SK-N-SH (cell line): ENCODE measurements around the gene MINK1. TPM values are rescaled to one million over a fixed set of nuclear protein-coding genes. Genes with fewer than 3 reads are reported as not detected.

Source experiments
- CTCF ChIA-PET: fragments of 300-600, 350-600 bp; formaldehyde crosslinking; extraction: SDS; loops from one replicate; lab custom pipeline; 2021; lab: Yijun Ruan, JAX
- POLR2A ChIA-PET: fragments of 350-600 bp; sonication (Branson Sonifier 250); formaldehyde crosslinking; extraction: SDS; loops from one replicate; lab custom pipeline; 2020; ENCODE audit warnings: antibody characterized with exemption, inconsistent platforms; lab: Yijun Ruan, JAX
- DNase-seq: peaks from one replicate; pipeline ENCODE4 v3.0.0; 2012
- H2AFZ ChIP-seq: fragments of 200-600 bp; sonication (generic); 2 replicates; pipeline ENCODE4 v1.8.1; 2016; ENCODE audit warnings: antibody characterized with exemption, mild to moderate bottlenecking, low read depth
- H3F3A ChIP-seq: fragments of 200-600 bp; sonication (generic); replicated peaks from 2 replicates; pipeline ENCODE3; 2016; ENCODE audit warnings: antibody characterized with exemption, mild to moderate bottlenecking; ENCODE audit not compliant: insufficient read depth
- H3K27ac ChIP-seq, 2 experiments: fragments of 200-500 bp in 1 of 2; fragments of 200-600 bp in 1 of 2; sonication (Bioruptor generic) in 1 of 2; sonication (generic), shearing (Covaris generic) in 1 of 2; 2 replicates each; pipeline versions ENCODE4 v1.5.1 to v1.6.1; 2014 to 2016; ENCODE audit warnings: low read depth in 2 of 2, inconsistent platforms in 1 of 2, low read length in 1 of 2, mild to moderate bottlenecking in 1 of 2, mixed read lengths in 1 of 2
- H3K27me3 ChIP-seq: fragments of 200-600 bp; sonication (generic), shearing (Covaris generic); 2 replicates; pipeline ENCODE4 v1.6.1; 2016; ENCODE audit warnings: mixed run types; ENCODE audit not compliant: insufficient read depth
- H3K36me3 ChIP-seq, 2 experiments: fragments of 200-500 bp in 1 of 2; fragments of 200-600 bp in 1 of 2; sonication (Bioruptor generic) in 1 of 2; sonication (generic) in 1 of 2; replicated peaks in 1 of 2; 2 replicates each; pipeline versions ENCODE3 to v1.5.1; 2014 to 2016; ENCODE audit warnings: low read length in 1 of 2, mild to moderate bottlenecking in 1 of 2; ENCODE audit not compliant: insufficient read depth in 2 of 2, control insufficient read depth in 1 of 2
- H3K4me1 ChIP-seq, 2 experiments: fragments of 200-500 bp in 1 of 2; fragments of 200-600 bp in 1 of 2; sonication (Bioruptor generic) in 1 of 2; sonication (generic), shearing (Covaris generic) in 1 of 2; 2 replicates each; pipeline versions ENCODE4 v1.5.1 to v1.6.1; 2014 to 2016; ENCODE audit warnings: low read depth in 1 of 2, low read length in 1 of 2, mixed run types in 1 of 2; ENCODE audit not compliant: insufficient read depth in 2 of 2, control insufficient read depth in 1 of 2
- H3K4me2 ChIP-seq: fragments of 200-600 bp; sonication (generic), shearing (Covaris generic); 2 replicates; pipeline ENCODE4 v1.6.1; 2017; ENCODE audit warnings: mixed run types
- H3K4me3 ChIP-seq, 2 experiments: fragments of 200-500 bp in 1 of 2; fragments of 200-600 bp in 1 of 2; sonication (Bioruptor generic) in 1 of 2; sonication (generic), shearing (Covaris generic) in 1 of 2; 2 replicates each; pipeline versions ENCODE4 v1.5.1 to v1.8.1; 2014 to 2016; ENCODE audit warnings: low read depth in 2 of 2, inconsistent platforms in 1 of 2, low read length in 1 of 2, mild to moderate bottlenecking in 1 of 2, mixed read lengths in 1 of 2, moderate library complexity in 1 of 2
- H3K79me2 ChIP-seq: fragments of 200-600 bp; sonication (generic); 2 replicates; pipeline ENCODE4 v1.8.1; 2017; ENCODE audit warnings: mild to moderate bottlenecking; ENCODE audit not compliant: insufficient read depth
- H3K9ac ChIP-seq: fragments of 200-600 bp; sonication (generic); 2 replicates; pipeline ENCODE4 v1.6.1; 2017; ENCODE audit warnings: mixed run types
- H3K9me2 ChIP-seq: fragments of 200-600 bp; sonication (generic); 2 replicates; pipeline ENCODE4 v1.6.1; 2017; ENCODE audit warnings: mixed run types
- H3K9me3 ChIP-seq: fragments of 200-600 bp; sonication (generic); 2 replicates; pipeline ENCODE4 v1.6.1; 2017; ENCODE audit warnings: mixed run types, mild to moderate bottlenecking, moderate library complexity
- H4K20me1 ChIP-seq: fragments of 200-600 bp; sonication (generic); 2 replicates; pipeline ENCODE4 v1.6.1; 2017; ENCODE audit warnings: mild to moderate bottlenecking, mixed run types; ENCODE audit not compliant: insufficient read depth
- EZH2phosphoT487 ChIP-seq: fragments of 200-600 bp; sonication (generic); IDR thresholded peaks from 2 replicates; pipeline ENCODE4 v1.6.1; 2017; ENCODE audit warnings: low read depth, mixed run types, mild to moderate bottlenecking, antibody characterized with exemption, moderate library complexity, borderline replicate concordance
- FOSL2 ChIP-seq: IDR thresholded peaks from 2 replicates; pipeline ENCODE4 v1.4.0; 2012; ENCODE audit warnings: low read depth, mild to moderate bottlenecking, moderate library complexity, borderline replicate concordance
- FOXJ3 ChIP-seq: sonication (generic); formaldehyde crosslinking; IDR thresholded peaks from 2 replicates; pipeline ENCODE4 v1.5.1; 2020; ENCODE audit warnings: mild to moderate bottlenecking, missing genetic modification reagents
- GABPA ChIP-seq: IDR thresholded peaks from 2 replicates; pipeline ENCODE4 v1.4.0; 2012; ENCODE audit warnings: low read depth, mild to moderate bottlenecking
- GATA2 ChIP-seq: sonication (generic); formaldehyde crosslinking; IDR thresholded peaks from 2 replicates; pipeline ENCODE4 v1.5.0; 2020; ENCODE audit warnings: mild to moderate bottlenecking, missing genetic modification reagents
- JUND ChIP-seq: IDR thresholded peaks from 2 replicates; pipeline ENCODE4 v1.4.0; 2012
- MEF2A ChIP-seq: IDR thresholded peaks from 2 replicates; pipeline ENCODE4 v1.4.0; 2012; ENCODE audit warnings: low read depth, borderline replicate concordance
- MXI1 ChIP-seq: IDR thresholded peaks from 2 replicates; pipeline ENCODE4 v1.6.1; 2012; ENCODE audit warnings: mild to moderate bottlenecking, low read depth, low read length, improper control_type of control experiment
- POLR2AphosphoS5 ChIP-seq: IDR thresholded peaks from 2 replicates; pipeline ENCODE4 v1.6.1; 2012; ENCODE audit warnings: low read depth, low read length
- RCOR1 ChIP-seq: fragments of 150-350 bp; IDR thresholded peaks from 2 replicates; pipeline ENCODE4 v1.6.1; 2017; ENCODE audit warnings: antibody characterized with exemption, low read length
- SIN3A ChIP-seq: IDR thresholded peaks from 2 replicates; pipeline ENCODE4 v1.6.1; 2012; ENCODE audit warnings: low read depth, mild to moderate bottlenecking, low read length, moderate library complexity, borderline replicate concordance
- SMC3 ChIP-seq: IDR thresholded peaks from 2 replicates; pipeline ENCODE4 v1.6.1; 2012; ENCODE audit warnings: low read depth, low read length, improper control_type of control experiment
- TAF1 ChIP-seq: IDR thresholded peaks from 2 replicates; pipeline ENCODE4 v1.6.1; 2012; ENCODE audit warnings: low read depth, mild to moderate bottlenecking, low read length, moderate library complexity, borderline replicate concordance
- TCF12 ChIP-seq: IDR thresholded peaks from 2 replicates; pipeline ENCODE4 v1.4.0; 2012
- TEAD4 ChIP-seq: IDR thresholded peaks from 2 replicates; pipeline ENCODE4 v1.4.0; 2012; ENCODE audit warnings: mild to moderate bottlenecking, borderline replicate concordance; ENCODE audit not compliant: insufficient read depth
- YY1 ChIP-seq: IDR thresholded peaks from 2 replicates; pipeline ENCODE4 v1.4.0; 2012; ENCODE audit warnings: low read depth, mild to moderate bottlenecking
- WGBS: methylation state at CpG from one replicate; pipeline ENCODE4 v1.1.6; 2017; ENCODE audit warnings: low lambda C conversion rate; 5-methylcytosine and 5-hydroxymethylcytosine counted together
- polyA plus RNA-seq, 3 experiments: library from polyadenylated mRNA; depleted of rRNA; stranded (reverse); fragments of >200 nt; gene quantifications; 2 replicates each; pipeline ENCODE4 v1.2.3, GENCODE V29; 2012
- TF ChIP-seq, protein P1 (sequence below): IDR thresholded peaks from 2 replicates; pipeline ENCODE4 v1.6.1; 2012; ENCODE audit warnings: mild to moderate bottlenecking, low read depth, low read length, moderate library complexity
- TF ChIP-seq, protein P2 (sequence below): IDR thresholded peaks from 2 replicates; pipeline ENCODE4 v1.4.0; 2012; ENCODE audit warnings: low read depth
- TF ChIP-seq, protein P3 (sequence below): fragments of 150-350 bp; IDR thresholded peaks from 2 replicates; pipeline ENCODE4 v1.6.1; 2017; ENCODE audit warnings: antibody characterized with exemption, low read length, low read depth, borderline replicate concordance
- TF ChIP-seq, protein P4 (sequence below): fragments of 200-600 bp; sonication (generic); IDR thresholded peaks from 2 replicates; pipeline ENCODE4 v1.6.1; 2017; ENCODE audit warnings: antibody characterized with exemption, mild to moderate bottlenecking, moderate library complexity
- TF ChIP-seq, protein P5 (sequence below): fragments of 150-350 bp; IDR thresholded peaks from 2 replicates; pipeline ENCODE4 v1.6.1; 2016; ENCODE audit warnings: mild to moderate bottlenecking, low read depth, low read length

The MINK1 gene
- polyA plus RNA-seq, 1 of the 3 experiments (the other 2 are of a cell fraction): 64.7 TPM

DNA sequence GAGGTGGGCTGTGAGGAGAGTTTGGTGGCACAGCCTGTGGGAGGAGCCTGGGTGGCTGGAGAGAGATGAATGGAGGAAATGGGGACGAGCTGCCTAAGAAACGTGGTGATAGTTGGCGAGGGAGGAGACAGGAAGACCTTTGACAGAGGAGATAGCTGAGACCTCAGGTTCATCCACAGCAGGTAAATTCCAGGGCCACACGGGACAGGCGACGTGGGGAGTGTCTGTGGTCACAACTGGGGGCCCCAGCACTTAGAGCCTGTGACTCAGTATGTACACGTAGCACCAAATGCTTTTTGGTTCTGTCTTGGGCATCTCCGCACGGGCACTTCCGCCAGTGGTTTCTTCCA is 7.7 kb downstream of the MINK1 start:
- Histone ChIP-seq H3F3A (no peaks in the 10 kb centered on the region), H2AFZ (no peak overlapping the region), H3K4me2 (no peak overlapping the region), H3K9me2 (no peaks in the 10 kb centered on the region), H3K4me3 (no peak overlapping the region), H3K36me3 (peaks cover 0 to 11% of the 10 kb centered on the region in 2 experiments), H3K4me1 (peaks cover 3 to 16% of the 10 kb centered on the region in 2 experiments; a peak in 2 of 4 replicates), H3K9me3 (no peaks in the 10 kb centered on the region), H3K27me3 (no peaks in the 10 kb centered on the region), H3K27ac (no peak overlapping the region), H3K9ac (no peak overlapping the region), H3K79me2 (peaks cover 98% of the 10 kb centered on the region), H4K20me1 (peaks cover 60% of the 10 kb centered on the region)
- WGBS: 96% methylated on average over 8 of the region's 10 CpGs
- ChIA-PET CTCF (no interaction called here), POLR2A (no interaction called here)
- TF ChIP-seq TEAD4 (no peak), TAF1 (no peak), GABPA (no peak), SMC3 (no peak), POLR2AphosphoS5 (no peak), MXI1 (no peak), MEF2A (no peak), TCF12 (no peak)
- TF ChIP-seq, protein P1, sequence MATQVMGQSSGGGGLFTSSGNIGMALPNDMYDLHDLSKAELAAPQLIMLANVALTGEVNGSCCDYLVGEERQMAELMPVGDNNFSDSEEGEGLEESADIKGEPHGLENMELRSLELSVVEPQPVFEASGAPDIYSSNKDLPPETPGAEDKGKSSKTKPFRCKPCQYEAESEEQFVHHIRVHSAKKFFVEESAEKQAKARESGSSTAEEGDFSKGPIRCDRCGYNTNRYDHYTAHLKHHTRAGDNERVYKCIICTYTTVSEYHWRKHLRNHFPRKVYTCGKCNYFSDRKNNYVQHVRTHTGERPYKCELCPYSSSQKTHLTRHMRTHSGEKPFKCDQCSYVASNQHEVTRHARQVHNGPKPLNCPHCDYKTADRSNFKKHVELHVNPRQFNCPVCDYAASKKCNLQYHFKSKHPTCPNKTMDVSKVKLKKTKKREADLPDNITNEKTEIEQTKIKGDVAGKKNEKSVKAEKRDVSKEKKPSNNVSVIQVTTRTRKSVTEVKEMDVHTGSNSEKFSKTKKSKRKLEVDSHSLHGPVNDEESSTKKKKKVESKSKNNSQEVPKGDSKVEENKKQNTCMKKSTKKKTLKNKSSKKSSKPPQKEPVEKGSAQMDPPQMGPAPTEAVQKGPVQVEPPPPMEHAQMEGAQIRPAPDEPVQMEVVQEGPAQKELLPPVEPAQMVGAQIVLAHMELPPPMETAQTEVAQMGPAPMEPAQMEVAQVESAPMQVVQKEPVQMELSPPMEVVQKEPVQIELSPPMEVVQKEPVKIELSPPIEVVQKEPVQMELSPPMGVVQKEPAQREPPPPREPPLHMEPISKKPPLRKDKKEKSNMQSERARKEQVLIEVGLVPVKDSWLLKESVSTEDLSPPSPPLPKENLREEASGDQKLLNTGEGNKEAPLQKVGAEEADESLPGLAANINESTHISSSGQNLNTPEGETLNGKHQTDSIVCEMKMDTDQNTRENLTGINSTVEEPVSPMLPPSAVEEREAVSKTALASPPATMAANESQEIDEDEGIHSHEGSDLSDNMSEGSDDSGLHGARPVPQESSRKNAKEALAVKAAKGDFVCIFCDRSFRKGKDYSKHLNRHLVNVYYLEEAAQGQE: no peak
- TF ChIP-seq, protein P2, sequence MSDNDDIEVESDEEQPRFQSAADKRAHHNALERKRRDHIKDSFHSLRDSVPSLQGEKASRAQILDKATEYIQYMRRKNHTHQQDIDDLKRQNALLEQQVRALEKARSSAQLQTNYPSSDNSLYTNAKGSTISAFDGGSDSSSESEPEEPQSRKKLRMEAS: no peak
- TF ChIP-seq, protein P3, sequence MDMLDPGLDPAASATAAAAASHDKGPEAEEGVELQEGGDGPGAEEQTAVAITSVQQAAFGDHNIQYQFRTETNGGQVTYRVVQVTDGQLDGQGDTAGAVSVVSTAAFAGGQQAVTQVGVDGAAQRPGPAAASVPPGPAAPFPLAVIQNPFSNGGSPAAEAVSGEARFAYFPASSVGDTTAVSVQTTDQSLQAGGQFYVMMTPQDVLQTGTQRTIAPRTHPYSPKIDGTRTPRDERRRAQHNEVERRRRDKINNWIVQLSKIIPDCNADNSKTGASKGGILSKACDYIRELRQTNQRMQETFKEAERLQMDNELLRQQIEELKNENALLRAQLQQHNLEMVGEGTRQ: no peak
- DNase-seq: no peak

DNA sequence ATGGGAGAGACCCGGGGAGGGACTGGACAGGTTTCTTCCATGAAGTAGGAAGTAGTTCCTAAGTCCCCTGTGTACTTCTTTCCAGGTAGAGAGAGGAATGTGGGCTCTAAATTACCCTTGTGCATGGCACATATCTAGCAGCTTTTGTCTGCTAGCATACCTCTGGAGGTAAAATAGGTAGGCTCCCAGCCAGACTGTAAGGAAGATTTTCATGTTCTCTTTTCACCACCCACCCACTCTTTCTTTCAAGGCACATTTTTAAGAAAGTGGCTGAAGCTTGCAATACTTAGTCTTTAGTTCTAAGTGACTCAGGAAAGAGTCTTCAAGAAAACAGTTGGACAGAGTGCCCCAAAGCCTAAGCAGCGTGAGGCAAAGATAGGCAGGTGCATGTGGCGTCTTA is 9.2 kb downstream of the MINK1 start:
- Histone ChIP-seq H3K4me1 (peaks cover 3 to 11% of the 10 kb centered on the region in 2 experiments; a peak in 2 of 4 replicates), H3K79me2 (peaks cover 97% of the 10 kb centered on the region), H4K20me1 (peaks cover 68% of the 10 kb centered on the region), H3K9me2 (no peaks in the 10 kb centered on the region), H3K27me3 (no peaks in the 10 kb centered on the region), H2AFZ (no peak overlapping the region), H3F3A (no peaks in the 10 kb centered on the region), H3K9ac (no peak overlapping the region), H3K4me3 (no peak overlapping the region), H3K36me3 (peaks cover 0 to 10% of the 10 kb centered on the region in 2 experiments), H3K4me2 (no peak overlapping the region), H3K27ac (no peak overlapping the region), H3K9me3 (no peaks in the 10 kb centered on the region)
- no peak for DNase-seq
- WGBS: 100% methylated on average over 3 of the region's 3 CpGs
- ChIA-PET CTCF (interaction anchor here (0.6 kb wide), 2 partner anchors 46 to 193 kb away, joined by 3 to 4 read pairs; no protein-coding TSS in a partner anchor), POLR2A (no interaction called here)
- TF ChIP-seq FOSL2: no peak
- no peak for TF ChIP-seq EZH2phosphoT487
- no peak for TF ChIP-seq RCOR1
- no peak for TF ChIP-seq MEF2A
- TF ChIP-seq SIN3A: no peak
- TF ChIP-seq, protein P4, sequence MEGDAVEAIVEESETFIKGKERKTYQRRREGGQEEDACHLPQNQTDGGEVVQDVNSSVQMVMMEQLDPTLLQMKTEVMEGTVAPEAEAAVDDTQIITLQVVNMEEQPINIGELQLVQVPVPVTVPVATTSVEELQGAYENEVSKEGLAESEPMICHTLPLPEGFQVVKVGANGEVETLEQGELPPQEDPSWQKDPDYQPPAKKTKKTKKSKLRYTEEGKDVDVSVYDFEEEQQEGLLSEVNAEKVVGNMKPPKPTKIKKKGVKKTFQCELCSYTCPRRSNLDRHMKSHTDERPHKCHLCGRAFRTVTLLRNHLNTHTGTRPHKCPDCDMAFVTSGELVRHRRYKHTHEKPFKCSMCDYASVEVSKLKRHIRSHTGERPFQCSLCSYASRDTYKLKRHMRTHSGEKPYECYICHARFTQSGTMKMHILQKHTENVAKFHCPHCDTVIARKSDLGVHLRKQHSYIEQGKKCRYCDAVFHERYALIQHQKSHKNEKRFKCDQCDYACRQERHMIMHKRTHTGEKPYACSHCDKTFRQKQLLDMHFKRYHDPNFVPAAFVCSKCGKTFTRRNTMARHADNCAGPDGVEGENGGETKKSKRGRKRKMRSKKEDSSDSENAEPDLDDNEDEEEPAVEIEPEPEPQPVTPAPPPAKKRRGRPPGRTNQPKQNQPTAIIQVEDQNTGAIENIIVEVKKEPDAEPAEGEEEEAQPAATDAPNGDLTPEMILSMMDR: no peak
- no peak for TF ChIP-seq YY1
- TF ChIP-seq MXI1: no peak
- TF ChIP-seq JUND: no peak
- TF ChIP-seq FOXJ3: no peak
- TF ChIP-seq, protein P5, sequence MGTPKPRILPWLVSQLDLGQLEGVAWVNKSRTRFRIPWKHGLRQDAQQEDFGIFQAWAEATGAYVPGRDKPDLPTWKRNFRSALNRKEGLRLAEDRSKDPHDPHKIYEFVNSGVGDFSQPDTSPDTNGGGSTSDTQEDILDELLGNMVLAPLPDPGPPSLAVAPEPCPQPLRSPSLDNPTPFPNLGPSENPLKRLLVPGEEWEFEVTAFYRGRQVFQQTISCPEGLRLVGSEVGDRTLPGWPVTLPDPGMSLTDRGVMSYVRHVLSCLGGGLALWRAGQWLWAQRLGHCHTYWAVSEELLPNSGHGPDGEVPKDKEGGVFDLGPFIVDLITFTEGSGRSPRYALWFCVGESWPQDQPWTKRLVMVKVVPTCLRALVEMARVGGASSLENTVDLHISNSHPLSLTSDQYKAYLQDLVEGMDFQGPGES: no peak
- TF ChIP-seq, protein P2: no peak
- TF ChIP-seq GATA2 (CRISPR knock-in tag): no peak
- no peak for TF ChIP-seq TCF12
